Sigmoid colon (tissue), 4 donors: ENCODE measurements around the gene PATJ.

ENCODE experiments used
- CTCF ChIP-seq, 4 experiments: fragments of 450-650 bp in 3 of 4; fragments of 200-600 bp in 1 of 4; IDR thresholded peaks; one replicate each; pipeline ENCODE4 v1.5.1; 2016 to 2019; ENCODE audit warnings: antibody characterized with exemption in 4 of 4, mild to moderate bottlenecking in 3 of 4, moderate library complexity in 2 of 4
- EP300 ChIP-seq, 4 donors: sonication (generic); formaldehyde crosslinking; IDR thresholded peaks; one replicate each; pipeline ENCODE4 v1.6.1; 2017; ENCODE audit warnings: antibody characterized with exemption in 4 of 4
- POLR2A ChIP-seq, 2 donors: fragments of 450-650 bp; IDR thresholded peaks; one replicate each; pipeline ENCODE4 v1.6.1; 2016; ENCODE audit warnings: antibody characterized with exemption in 2 of 2, mild to moderate bottlenecking in 2 of 2, moderate library complexity in 2 of 2
- POLR2AphosphoS5 ChIP-seq, 4 donors: sonication (generic); formaldehyde crosslinking; IDR thresholded peaks; one replicate each; pipeline ENCODE4 v1.6.1; 2017; ENCODE audit warnings: antibody characterized with exemption in 4 of 4

GRCh38 chr1:61978796-61979195 lies 236.5 kb downstream of the PATJ start:
- TF ChIP-seq CTCF (IDR thresholded peaks at IDR 0.05), result no peak
- TF ChIP-seq POLR2AphosphoS5 (IDR thresholded peaks at IDR 0.05), result no peak
- no peak for TF ChIP-seq POLR2A (IDR thresholded peaks at IDR 0.05)
- TF ChIP-seq EP300 (IDR thresholded peaks at IDR 0.05), result no peak
